Endothelial cell of umbilical vein (primary cell): ENCODE data around the gene NEK7. TPM values are rescaled to one million over a fixed set of nuclear protein-coding genes. Genes with fewer than 3 reads are reported as not detected.
"Not testable (repeated sequence)": the region's sequence is repeated elsewhere in the genome, so short reads cannot be mapped to it uniquely, and the experiment has no call there.

Source experiments
- BruUV-seq: library from RNA; stranded (reverse); fragments of 400-500 nt; replicated peaks from 2 replicates; lab custom pipeline; 2021; lab: Mats Ljungman, UMichigan
- CTCF ChIA-PET: fragments of 300-600, 350-600 bp; sonication (Branson Sonifier 250); formaldehyde crosslinking; loops from one replicate; lab custom pipeline; 2021; ENCODE audit warnings: antibody characterized with exemption, inconsistent platforms; lab: Charles Lee
- POLR2A ChIA-PET: fragments of 300-600, 350-600 bp; sonication (Branson Sonifier 250); formaldehyde crosslinking; loops from one replicate; lab custom pipeline; 2021; ENCODE audit warnings: antibody characterized with exemption, inconsistent platforms; lab: Charles Lee
- DNase-seq: peaks from one replicate; pipeline ENCODE4 v3.0.0-alpha.2; 2011; ENCODE audit warnings: low read depth, low spot score
- FAIRE-seq: peaks from 2 replicates; lab custom pipeline; 2011; peaks lifted over from hg19 to GRCh38; lab: Jason Lieb, UNC
- H2AFZ ChIP-seq: 2 replicates; pipeline ENCODE4 v1.6.0; 2012; ENCODE audit warnings: low read depth, low read length, control low read depth, inconsistent platforms
- H3K27ac ChIP-seq: 2 replicates; pipeline ENCODE4 v1.5.1; 2011; ENCODE audit warnings: low read depth, mild to moderate bottlenecking, control low read depth, low read length, moderate library complexity; ENCODE audit not compliant: insufficient read depth
- H3K27me3 ChIP-seq, 2 experiments: 2 replicates each; pipeline versions ENCODE4 v1.6.0 to v1.6.1; 2011; ENCODE audit warnings: low read length in 2 of 2, mixed read lengths in 1 of 2; ENCODE audit not compliant: control insufficient read depth in 2 of 2, insufficient read depth in 2 of 2
- H3K36me3 ChIP-seq, 2 experiments: 2 replicates in 1 of 2; 3 replicates in 1 of 2; pipeline ENCODE4 v1.5.1; 2011; ENCODE audit warnings: low read length in 2 of 2, mild to moderate bottlenecking in 1 of 2, moderate library complexity in 1 of 2; ENCODE audit not compliant: control insufficient read depth in 2 of 2, insufficient read depth in 2 of 2; ENCODE audit errors: extremely low read depth in 1 of 2
- H3K4me1 ChIP-seq: 3 replicates; pipeline ENCODE4 v1.5.1; 2011; ENCODE audit warnings: mild to moderate bottlenecking, low read length; ENCODE audit not compliant: control insufficient read depth, insufficient read depth; ENCODE audit errors: extremely low read depth
- H3K4me2 ChIP-seq: 2 replicates; pipeline ENCODE4 v1.6.1; 2011; ENCODE audit warnings: low read length, control low read depth, mixed read lengths; ENCODE audit not compliant: insufficient read depth
- H3K4me3 ChIP-seq, 3 experiments: fragments of 200-600 bp in 1 of 3; sonication (generic), shearing (Covaris generic) in 1 of 3; replicated peaks in 1 of 3; 2 replicates each; pipeline ENCODE4 v1.5.1; 2011 to 2016; ENCODE audit warnings: control low read depth in 3 of 3, low read length in 3 of 3, mild to moderate bottlenecking in 2 of 3, inconsistent platforms in 1 of 3, low read depth in 1 of 3, moderate library complexity in 1 of 3; ENCODE audit not compliant: insufficient read depth in 1 of 3
- H3K79me2 ChIP-seq: 2 replicates; pipeline ENCODE4 v1.6.0; 2012; ENCODE audit warnings: low read length, inconsistent platforms; ENCODE audit not compliant: control insufficient read depth, insufficient read depth
- H3K9ac ChIP-seq: replicated peaks from 2 replicates; pipeline ENCODE3; 2011; ENCODE audit warnings: low read length, control low read depth; ENCODE audit not compliant: insufficient read depth; ENCODE audit errors: extremely low read depth
- H3K9me1 ChIP-seq: replicated peaks from 3 replicates; pipeline ENCODE4 v1.6.0; 2011; ENCODE audit warnings: mild to moderate bottlenecking, low read length; ENCODE audit not compliant: control insufficient read depth, insufficient read depth; ENCODE audit errors: extremely low read depth
- H3K9me3 ChIP-seq: replicated peaks from 2 replicates; pipeline ENCODE4 v1.5.1; 2012; ENCODE audit warnings: low read length, inconsistent platforms; ENCODE audit not compliant: control insufficient read depth, insufficient read depth
- H4K20me1 ChIP-seq: replicated peaks from 2 replicates; pipeline ENCODE3; 2011; ENCODE audit warnings: mild to moderate bottlenecking, low read length; ENCODE audit not compliant: control insufficient read depth, insufficient read depth; ENCODE audit errors: extremely low read depth
- EZH2 ChIP-seq: IDR thresholded peaks from 2 replicates; pipeline ENCODE4 v1.6.1; 2012; ENCODE audit warnings: borderline replicate concordance, low read depth, mild to moderate bottlenecking, moderate library complexity, low read length, inconsistent platforms; ENCODE audit not compliant: severe bottlenecking
- POLR2AphosphoS5 ChIP-seq: IDR thresholded peaks from 2 replicates; pipeline ENCODE4 v1.6.1; 2012; ENCODE audit warnings: low read depth, mild to moderate bottlenecking, control low read depth, low read length, moderate library complexity; ENCODE audit not compliant: insufficient read depth
- dilution Hi-C: fragments of 300-500 bp; cut with MboI; formaldehyde crosslinking; loops from one replicate; pipeline ENCODE4 v1.15.0; 2019; ENCODE audit warnings: low sequenced_read_pairs; ENCODE audit not compliant: extremely low pct_ligation_motif_present
- intact Hi-C: fragments of 100-400 bp; cut with micrococcal nuclease; formaldehyde crosslinking; loops from one replicate; pipeline ENCODE4 v1.10.0; 2022
- polyA plus RNA-seq, 4 experiments: library from polyadenylated mRNA; depleted of rRNA in 3 of 4; stranded (reverse) in 3 of 4; unstranded in 1 of 4; fragments of >200 nt; gene quantifications; 2 replicates each; pipeline versions ENCODE4 v1.2.1 to v1.2.3, GENCODE V29; 2011 to 2012; ENCODE audit warnings: missing spikeins in 1 of 4
- total RNA-seq: library from RNA; stranded (reverse); gene quantifications from 2 replicates; pipeline ENCODE4 v1.2.3, GENCODE V29; 2021

The NEK7 gene
- total and polyA plus RNA-seq, 2 donors (not counting 3 experiments of a cell fraction or from before 2014, with no cell fraction given), result 22.6 to 45.7 TPM

GRCh38 chr1:198227010-198227409, 70.2 kb downstream of the NEK7 start:
- BruUV-seq, H3K27ac ChIP-seq, H3K9ac ChIP-seq, CTCF ChIA-PET, dilution Hi-C loops, intact Hi-C loops, H3K4me3 ChIP-seq, DNase-seq, H3K4me2 ChIP-seq, H3K27me3 ChIP-seq, H3K9me3 ChIP-seq, H3K36me3 ChIP-seq, POLR2A ChIA-PET, H3K9me1 ChIP-seq, FAIRE-seq, H3K4me1 ChIP-seq, H2AFZ ChIP-seq: not testable (repeated sequence)
- Histone ChIP-seq H3K79me2 (peaks cover 48% of the 10 kb centered on the region), H4K20me1 (peaks cover 10% of the 10 kb centered on the region)

- BruUV-seq, dilution Hi-C loops, intact Hi-C loops, H3K9ac ChIP-seq, H3K36me3 ChIP-seq, H3K4me3 ChIP-seq, H3K4me1 ChIP-seq, H3K4me2 ChIP-seq, H3K9me1 ChIP-seq, POLR2A ChIA-PET, H3K27ac ChIP-seq, H2AFZ ChIP-seq, CTCF ChIA-PET, H3K27me3 ChIP-seq, FAIRE-seq, H3K9me3 ChIP-seq, DNase-seq: not testable (repeated sequence)
- Histone ChIP-seq H3K79me2 (peaks cover 45% of the 10 kb centered on the region), H4K20me1 (peaks cover 10% of the 10 kb centered on the region)
Measured at GRCh38 chr1:198227454-198227853, 70.7 kb downstream of the NEK7 start.

GRCh38 chr1:198228925-198229324, 72.1 kb downstream of the NEK7 start:
- H3K36me3 ChIP-seq, result no peaks in the 10 kb centered on the region
- CTCF ChIA-PET, result no interaction called here
- FAIRE-seq (no peak), DNase-seq (no peak)
- H3K27ac ChIP-seq, result no peak overlapping the region
- H4K20me1 ChIP-seq, result peaks cover 12% of the 10 kb centered on the region
- no peaks in the 10 kb centered on the region for H3K9me1 ChIP-seq
- H3K27me3 ChIP-seq, result no peaks in the 10 kb centered on the region
- H3K4me1 ChIP-seq, result peaks cover 5% of the 10 kb centered on the region
- no TSS peak for BruUV-seq
- no peak overlapping the region for H3K9ac ChIP-seq
- H3K4me2 ChIP-seq, result no peak overlapping the region
- no peak overlapping the region for H2AFZ ChIP-seq
- POLR2A ChIA-PET, result no interaction called here
- dilution Hi-C loops, result no loop called here
- no peaks in the 10 kb centered on the region for H3K9me3 ChIP-seq
- H3K79me2 ChIP-seq, result peaks cover 33% of the 10 kb centered on the region
- TF ChIP-seq POLR2AphosphoS5 (no peak), EZH2 (no peak)
- H3K4me3 ChIP-seq, result no peak overlapping the region
- intact Hi-C loops, result no loop called here
